ENCODE data around the gene NAGPA.

GRCh38 chr16:5064915-5065314 is 31.2 kb upstream of the NAGPA start:
- TF ChIP-seq NRF1 (conservative IDR thresholded peaks at IDR 0.05; ENCODE audit: low read depth, low read length) (no peak), TCF3 (IDR thresholded peaks at IDR 0.05; ENCODE audit: borderline replicate concordance, insufficient read depth, low read depth, low read length) (no peak), SMC3 (IDR thresholded peaks at IDR 0.05; ENCODE audit: borderline replicate concordance, low read length) (no peak), CTCF (IDR thresholded peaks at IDR 0.05 in 2 of 3, conservative IDR thresholded peaks at IDR 0.05 in 1 of 3; ENCODE audit: control insufficient read depth in 2 of 3, extremely low read depth in 1 of 3, insufficient read depth in 1 of 3, low read depth in 3 of 3, low read length in 3 of 3) (no peak), EZH2 (IDR thresholded peaks at IDR 0.05; ENCODE audit: borderline replicate concordance, control insufficient read depth, low read depth, low read length) (no peak), POLR2A (IDR thresholded peaks at IDR 0.05; ENCODE audit: low read depth, low read length) (no peak), EP300 (IDR thresholded peaks at IDR 0.05; ENCODE audit: borderline replicate concordance in 1 of 2, control insufficient read depth in 1 of 2, low read depth in 2 of 2, low read length in 2 of 2) (no peak), ZNF384 (IDR thresholded peaks at IDR 0.05; ENCODE audit: borderline replicate concordance, low read depth, low read length) (no peak)

All from GM12878 (cell line).